ENCODE results near the gene ADAMTS12.

- TF ChIP-seq CTCF (IDR thresholded peaks at IDR 0.05; ENCODE audit: low read depth, low read length) (no peak), EZH2phosphoT487 (IDR thresholded peaks at IDR 0.05; ENCODE audit: low read depth) (no peak)
These were observed 62.4 kb downstream of the ADAMTS12 start for GRCh38 chr5:33829430-33829829.
